Measurements from ENCODE around the gene BAIAP2L1. TPM values are rescaled to one million over a fixed set of nuclear protein-coding genes. Genes with fewer than 3 reads are reported as not detected.

BAIAP2L1 gene
- total and polyA plus RNA-seq, 2 of the 8 experiments (the other 6 are each of a cell fraction or from before 2014, with no cell fraction given) = 19.2 to 42.9 TPM

DNA sequence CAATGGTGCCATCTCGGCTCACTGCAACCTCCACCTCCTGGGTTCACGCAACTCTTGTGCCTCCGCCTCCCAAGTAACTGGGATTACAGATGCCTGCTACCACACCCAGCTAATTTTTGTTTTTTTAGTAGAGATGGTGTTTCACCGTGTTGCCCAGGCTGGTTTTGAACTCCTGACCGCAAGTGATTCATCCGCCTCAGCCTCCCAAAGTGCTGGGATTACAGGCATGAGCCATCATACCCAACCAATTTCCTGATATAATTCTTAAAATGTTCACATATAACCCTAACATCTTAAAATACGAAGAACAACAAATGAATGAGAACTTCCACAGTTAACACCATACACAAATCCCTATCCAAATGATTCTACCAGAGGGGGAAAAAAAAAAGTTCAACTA, 31.2 kb downstream of the BAIAP2L1 start:
- Histone ChIP-seq H2BK5ac (ENCODE audit: low read depth, low read length) (no peak overlapping the region), H3K4me2 (ENCODE audit: insufficient read depth in 1 of 2, low read depth in 2 of 2, low read length in 2 of 2) (no peak overlapping the region), H4K20me1 (replicated peaks in 1 of 2; ENCODE audit: control insufficient read depth in 1 of 2, insufficient read depth in 2 of 2, low read length in 2 of 2) (peaks cover 0 to 4% of the 10 kb centered on the region in 2 experiments), H4K91ac (replicated peaks; ENCODE audit: insufficient read length, low read length) (no peak overlapping the region), H3K23ac (ENCODE audit: insufficient read length) (no peak overlapping the region), H3K79me1 (ENCODE audit: low read depth, low read length) (peaks cover 2% of the 10 kb centered on the region; the same call in 1 of the 2 replicates), H3K36me3 (ENCODE audit: control insufficient read depth in 2 of 4, insufficient read depth in 4 of 4, low read length in 3 of 4) (no peaks in the 10 kb centered on the region; a peak in 1 of 8 replicates), H3K14ac (ENCODE audit: insufficient read length) (no peak overlapping the region), H3K79me2 (ENCODE audit: control insufficient read depth in 1 of 2, insufficient read depth in 2 of 2, low read length in 2 of 2) (peaks cover 0 to 37% of the 10 kb centered on the region in 2 experiments; a peak in 3 of 4 replicates), H3K9me3 (ENCODE audit: insufficient read depth in 2 of 2, low read depth in 1 of 2, low read length in 1 of 2) (no peaks in the 10 kb centered on the region), H4K8ac (ENCODE audit: extremely low read depth, insufficient read depth, low read length) (no peak overlapping the region), H3K56ac (replicated peaks; ENCODE audit: insufficient read length, low read depth, low read length) (no peak overlapping the region), H3K23me2 (ENCODE audit: low read depth, low read length) (no peaks in the 10 kb centered on the region), H3K4me1 (replicated peaks in 1 of 4; ENCODE audit: control insufficient read depth in 3 of 4, insufficient read depth in 4 of 4, low read length in 3 of 4) (peaks cover 0 to 2% (median 0%) of the 10 kb centered on the region in 4 experiments; a peak in 2 of 7 replicates), H3K4me3 (ENCODE audit: extremely low read depth in 1 of 4, insufficient read depth in 2 of 4, low read depth in 3 of 4, low read length in 4 of 4) (no peak overlapping the region), H3K27me3 (replicated peaks in 1 of 4; ENCODE audit: control insufficient read depth in 3 of 4, extremely low read depth in 1 of 4, insufficient read depth in 3 of 4, low read length in 3 of 4) (no peaks in the 10 kb centered on the region), H3K9ac (replicated peaks in 1 of 4; ENCODE audit: extremely low read depth in 1 of 4, low read depth in 3 of 4, low read length in 3 of 4) (no peak overlapping the region), H3K4ac (replicated peaks; ENCODE audit: insufficient read length, low read depth, low read length) (no peak overlapping the region), H4K5ac (ENCODE audit: insufficient read length, low read depth, low read length) (no peak overlapping the region), H3K27ac (ENCODE audit: low read depth, low read length) (no peak overlapping the region), H2AFZ (ENCODE audit: low read length) (no peak overlapping the region), H2BK120ac (replicated peaks; ENCODE audit: low read depth, low read length) (no peak overlapping the region), H2BK20ac (ENCODE audit: low read length) (no peak overlapping the region), H2BK15ac (ENCODE audit: low read length) (no peak overlapping the region), H2AK5ac (ENCODE audit: low read depth, low read length) (no peak overlapping the region), H2BK12ac (ENCODE audit: low read depth, low read length) (no peak overlapping the region), H3K18ac (ENCODE audit: extremely low read depth, low read length) (no peak overlapping the region)
- CTCF ChIA-PET (ENCODE audit: partially characterized antibody) = interaction anchor here (0.6 to 1.4 kb wide), 3 partner anchors 44 to 471 kb away, joined by 4 to 5 read pairs (median 4); no protein-coding TSS in a partner anchor
- 89% methylated on average over 7 of the region's 7 CpGs; no CpG with 5 or more reads in 1 of the 2 experiments for WGBS, 2 experiments (ENCODE audit: extremely low coverage in 1 of 2, insufficient coverage in 1 of 2, insufficient read length in 1 of 2, insufficient replicate concordance in 2 of 2, low coverage in 1 of 2, low lambda C conversion rate in 2 of 2, missing lambda C conversion rate in 1 of 2)
- FAIRE-seq = no peak
- DNase-seq (ENCODE audit: low read depth in 1 of 2, low spot score in 2 of 2) = no peak
- POLR2A ChIA-PET (ENCODE audit: partially characterized antibody) = interaction anchor here (0.6 kb wide), 1 partner anchor 382 kb away, joined by 3 read pairs; no protein-coding TSS in a partner anchor
- TF ChIP-seq, protein P1, sequence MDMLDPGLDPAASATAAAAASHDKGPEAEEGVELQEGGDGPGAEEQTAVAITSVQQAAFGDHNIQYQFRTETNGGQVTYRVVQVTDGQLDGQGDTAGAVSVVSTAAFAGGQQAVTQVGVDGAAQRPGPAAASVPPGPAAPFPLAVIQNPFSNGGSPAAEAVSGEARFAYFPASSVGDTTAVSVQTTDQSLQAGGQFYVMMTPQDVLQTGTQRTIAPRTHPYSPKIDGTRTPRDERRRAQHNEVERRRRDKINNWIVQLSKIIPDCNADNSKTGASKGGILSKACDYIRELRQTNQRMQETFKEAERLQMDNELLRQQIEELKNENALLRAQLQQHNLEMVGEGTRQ (IDR thresholded peaks at IDR 0.05; ENCODE audit: low read length) = no peak
- TF ChIP-seq, protein P2, sequence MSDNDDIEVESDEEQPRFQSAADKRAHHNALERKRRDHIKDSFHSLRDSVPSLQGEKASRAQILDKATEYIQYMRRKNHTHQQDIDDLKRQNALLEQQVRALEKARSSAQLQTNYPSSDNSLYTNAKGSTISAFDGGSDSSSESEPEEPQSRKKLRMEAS (IDR thresholded peaks at IDR 0.05) = no peak
- TF ChIP-seq SP4 (IDR thresholded peaks at IDR 0.05; ENCODE audit: low read length) (no peak), SP2 (IDR thresholded peaks at IDR 0.05; ENCODE audit: low read length) (no peak), ZNF274 (IDR thresholded peaks at IDR 0.05; ENCODE audit: borderline replicate concordance, extremely low read depth, low read length) (no peak), EGR1 (IDR thresholded peaks at IDR 0.05; ENCODE audit: borderline replicate concordance, low read depth, low read length) (no peak), KDM4A (IDR thresholded peaks at IDR 0.05; ENCODE audit: low read depth, low read length, severe bottlenecking) (no peak), HDAC2 (IDR thresholded peaks at IDR 0.05; ENCODE audit: borderline replicate concordance in 1 of 2, low read depth in 2 of 2, low read length in 2 of 2) (no peak), PHF8 (conservative IDR thresholded peaks at IDR 0.05; ENCODE audit: low read depth, low read length) (no peak), CEBPB (IDR thresholded peaks at IDR 0.05; ENCODE audit: low read depth, low read length) (no peak), SIRT6 (IDR thresholded peaks at IDR 0.05; ENCODE audit: low read length) (no peak)
- TF ChIP-seq, protein P3, sequence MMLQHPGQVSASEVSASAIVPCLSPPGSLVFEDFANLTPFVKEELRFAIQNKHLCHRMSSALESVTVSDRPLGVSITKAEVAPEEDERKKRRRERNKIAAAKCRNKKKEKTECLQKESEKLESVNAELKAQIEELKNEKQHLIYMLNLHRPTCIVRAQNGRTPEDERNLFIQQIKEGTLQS (IDR thresholded peaks at IDR 0.05; ENCODE audit: insufficient read depth, low read depth, low read length) = no peak
